ENCODE results near the gene SPDYA. TPM values are rescaled to one million over a fixed set of nuclear protein-coding genes. Genes with fewer than 3 reads are reported as not detected.

Gene SPDYA
- total RNA-seq, 6 experiments from 2014 or later: 0.14 to 0.47 (median 0.34) TPM; not detected in 2

DNA sequence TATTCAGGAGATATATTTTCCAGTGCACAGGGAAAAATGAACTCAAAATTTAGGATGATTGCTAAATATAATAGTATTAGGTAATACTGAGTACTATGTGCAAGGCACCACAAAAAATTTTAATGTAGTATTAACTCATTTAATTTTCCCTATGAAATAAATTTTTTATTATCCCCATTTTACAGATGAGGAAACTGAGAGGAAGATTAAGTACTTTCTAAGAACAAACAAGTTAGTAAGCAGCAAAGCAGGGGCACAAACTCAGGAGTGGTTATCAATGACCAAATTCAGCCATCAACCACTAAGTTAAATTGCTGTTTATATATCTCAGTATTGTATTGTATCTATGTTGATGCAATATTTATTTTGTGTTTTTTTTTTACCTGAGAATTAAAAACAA is 14.2 kb downstream of the SPDYA start:
- DNase-seq: no peak
- no peak overlapping the region for H3K27ac Mint-ChIP-seq
- H3K9me3 Mint-ChIP-seq: no peaks in the 10 kb centered on the region
- H3K27me3 Mint-ChIP-seq (ENCODE audit: insufficient read depth): peaks cover 3% of the 10 kb centered on the region; the same call in 1 of the 2 replicates
- H3K36me3 Mint-ChIP-seq (ENCODE audit: low read depth): no peaks in the 10 kb centered on the region
- H3K4me1 Mint-ChIP-seq (ENCODE audit: low read depth): peaks cover 8% of the 10 kb centered on the region
- H3K4me3 Mint-ChIP-seq: no peak overlapping the region
- TF ChIP-seq, protein P1, sequence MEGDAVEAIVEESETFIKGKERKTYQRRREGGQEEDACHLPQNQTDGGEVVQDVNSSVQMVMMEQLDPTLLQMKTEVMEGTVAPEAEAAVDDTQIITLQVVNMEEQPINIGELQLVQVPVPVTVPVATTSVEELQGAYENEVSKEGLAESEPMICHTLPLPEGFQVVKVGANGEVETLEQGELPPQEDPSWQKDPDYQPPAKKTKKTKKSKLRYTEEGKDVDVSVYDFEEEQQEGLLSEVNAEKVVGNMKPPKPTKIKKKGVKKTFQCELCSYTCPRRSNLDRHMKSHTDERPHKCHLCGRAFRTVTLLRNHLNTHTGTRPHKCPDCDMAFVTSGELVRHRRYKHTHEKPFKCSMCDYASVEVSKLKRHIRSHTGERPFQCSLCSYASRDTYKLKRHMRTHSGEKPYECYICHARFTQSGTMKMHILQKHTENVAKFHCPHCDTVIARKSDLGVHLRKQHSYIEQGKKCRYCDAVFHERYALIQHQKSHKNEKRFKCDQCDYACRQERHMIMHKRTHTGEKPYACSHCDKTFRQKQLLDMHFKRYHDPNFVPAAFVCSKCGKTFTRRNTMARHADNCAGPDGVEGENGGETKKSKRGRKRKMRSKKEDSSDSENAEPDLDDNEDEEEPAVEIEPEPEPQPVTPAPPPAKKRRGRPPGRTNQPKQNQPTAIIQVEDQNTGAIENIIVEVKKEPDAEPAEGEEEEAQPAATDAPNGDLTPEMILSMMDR (IDR thresholded peaks at IDR 0.05): no peak

DNA sequence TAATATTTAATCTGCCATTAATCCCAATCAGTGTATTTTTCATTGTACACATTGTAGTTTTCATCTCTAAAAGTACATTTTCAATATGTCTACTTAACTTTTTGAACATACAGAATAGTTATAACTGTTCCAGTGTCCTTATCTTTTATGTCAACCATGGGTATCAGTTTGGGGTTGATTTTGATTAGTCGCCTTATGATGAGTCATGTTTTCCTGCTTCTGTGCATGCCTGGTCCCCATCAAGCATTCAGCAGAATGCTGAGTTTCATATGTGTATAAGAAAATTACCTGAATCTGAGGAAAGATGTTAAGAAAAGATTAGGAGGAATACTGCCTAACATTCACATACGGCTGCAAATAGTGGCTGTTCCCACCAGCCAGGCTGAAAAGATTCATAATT is 17.7 kb downstream of the SPDYA start:
- DNase-seq: no peak
- no peaks in the 10 kb centered on the region for H3K36me3 Mint-ChIP-seq (ENCODE audit: low read depth)
- no peaks in the 10 kb centered on the region for H3K9me3 Mint-ChIP-seq
- H3K4me1 Mint-ChIP-seq (ENCODE audit: low read depth): peaks cover 8% of the 10 kb centered on the region
- TF ChIP-seq, protein P1 (IDR thresholded peaks at IDR 0.05): no peak
- no peak overlapping the region for H3K4me3 Mint-ChIP-seq
- H3K27me3 Mint-ChIP-seq (ENCODE audit: insufficient read depth): peaks cover 1% of the 10 kb centered on the region; the same call in 1 of the 2 replicates
- no peak overlapping the region for H3K27ac Mint-ChIP-seq

GRCh38 chr2:28833740-28834470 is 23.3 kb downstream of the SPDYA start:
- no peak for DNase-seq
- TF ChIP-seq, protein P1 (IDR thresholded peaks at IDR 0.05): no peak
- Mint-ChIP-seq H3K36me3 (ENCODE audit: low read depth) (no peaks in the 10 kb centered on the region), H3K4me1 (ENCODE audit: low read depth) (no peaks in the 10 kb centered on the region), H3K27me3 (ENCODE audit: insufficient read depth) (no peaks in the 10 kb centered on the region), H3K9me3 (no peaks in the 10 kb centered on the region), H3K4me3 (no peak overlapping the region), H3K27ac (no peak overlapping the region)

- Mint-ChIP-seq H3K4me3 (no peak overlapping the region), H3K27me3 (ENCODE audit: insufficient read depth) (no peaks in the 10 kb centered on the region), H3K4me1 (ENCODE audit: low read depth) (0 out of 2 replicates have a peak, but pooled peaks cover 8% of the 10 kb centered on the region), H3K36me3 (ENCODE audit: low read depth) (no peaks in the 10 kb centered on the region), H3K27ac (no peak overlapping the region), H3K9me3 (no peaks in the 10 kb centered on the region)
- no peak for DNase-seq
- TF ChIP-seq, protein P1 (IDR thresholded peaks at IDR 0.05): no peak
Observed at GRCh38 chr2:28835781-28836180, 25.1 kb downstream of the SPDYA start.

- Mint-ChIP-seq H3K4me1 (ENCODE audit: low read depth) (0 out of 2 replicates have a peak, but pooled peaks cover 8% of the 10 kb centered on the region), H3K9me3 (no peaks in the 10 kb centered on the region), H3K27me3 (ENCODE audit: insufficient read depth) (no peaks in the 10 kb centered on the region), H3K4me3 (no peak overlapping the region), H3K27ac (no peak overlapping the region), H3K36me3 (ENCODE audit: low read depth) (no peaks in the 10 kb centered on the region)
- TF ChIP-seq, protein P1 (IDR thresholded peaks at IDR 0.05): no peak
- DNase-seq: no peak
Observed at GRCh38 chr2:28838971-28839370, 28.3 kb downstream of the SPDYA start.

Measured in HFFc6 (cell line).